ENCODE data around the gene MYO1E. TPM values are rescaled to one million over a fixed set of nuclear protein-coding genes. Genes with fewer than 3 reads are reported as not detected.

MYO1E gene
- total RNA-seq, 2 experiments from 2014 or later: 20.3 to 22.7 TPM

- Mint-ChIP-seq H3K4me3 (no peak overlapping the region), H3K9me3 (peaks cover 11% of the 10 kb centered on the region), H3K36me3 (ENCODE audit: low read depth) (peaks cover 3% of the 10 kb centered on the region), H3K27me3 (peaks cover 10% of the 10 kb centered on the region), H3K4me1 (ENCODE audit: low read depth) (no peaks in the 10 kb centered on the region), H3K27ac (no peak overlapping the region)
- intact Hi-C loops (cut with micrococcal nuclease): no loop called here
- TF ChIP-seq CTCF (IDR thresholded peaks at IDR 0.05): no peak
- DNase-seq: no peak
- ChIA-PET CTCF (no interaction called here), POLR2A (no interaction called here)
- ATAC-seq: no peak
Measured at GRCh38 chr15:59180945-59181600, 191.6 kb downstream of the MYO1E start.

- Mint-ChIP-seq H3K27me3 (peaks cover 14% of the 10 kb centered on the region), H3K36me3 (ENCODE audit: low read depth) (peaks cover 3% of the 10 kb centered on the region), H3K27ac (no peak overlapping the region), H3K4me1 (ENCODE audit: low read depth) (no peaks in the 10 kb centered on the region), H3K9me3 (peaks cover 11% of the 10 kb centered on the region), H3K4me3 (no peak overlapping the region)
- no peak for TF ChIP-seq CTCF (IDR thresholded peaks at IDR 0.05)
- intact Hi-C loops (cut with micrococcal nuclease): loop anchor here (5.0 to 10.0 kb wide), 2 partner anchors 65 to 313 kb away; no protein-coding TSS in a partner anchor
- ChIA-PET CTCF (interaction anchor here (0.9 kb wide), 1 partner anchor 314 kb away, joined by 3 read pairs; no protein-coding TSS in a partner anchor), POLR2A (no interaction called here)
- DNase-seq (no peak), ATAC-seq (no peak)
Measured at GRCh38 chr15:59179717-59180116, 193.0 kb downstream of the MYO1E start.

- Mint-ChIP-seq H3K27ac (no peak overlapping the region), H3K4me1 (ENCODE audit: low read depth) (no peaks in the 10 kb centered on the region), H3K27me3 (peaks cover 15% of the 10 kb centered on the region), H3K36me3 (ENCODE audit: low read depth) (peaks cover 3% of the 10 kb centered on the region), H3K4me3 (no peak overlapping the region), H3K9me3 (peaks cover 11% of the 10 kb centered on the region)
- intact Hi-C loops (cut with micrococcal nuclease): loop anchor here (5.0 to 10.0 kb wide), 2 partner anchors 67 to 314 kb away; no protein-coding TSS in a partner anchor
- no peak for ATAC-seq
- ChIA-PET CTCF (interaction anchor here (1.2 to 1.5 kb wide), 4 partner anchors 16 to 314 kb away, joined by 3 to 4 read pairs (median 3); no protein-coding TSS in a partner anchor), POLR2A (interaction anchor here (1.2 kb wide), 1 partner anchor 177 kb away, joined by 3 read pairs; no protein-coding TSS in a partner anchor)
- TF ChIP-seq CTCF (IDR thresholded peaks at IDR 0.05): no peak
- DNase-seq: no peak
Measured at GRCh38 chr15:59178151-59178695, 194.4 kb downstream of the MYO1E start.

- CTCF ChIA-PET: interaction anchor here (1.2 to 1.6 kb wide), 4 partner anchors 17 to 351 kb away, joined by 3 to 4 read pairs (median 4); no protein-coding TSS in a partner anchor
- ATAC-seq (no peak), DNase-seq (no peak)
- no peaks in the 10 kb centered on the region for H3K4me1 Mint-ChIP-seq (ENCODE audit: low read depth)
- H3K36me3 Mint-ChIP-seq (ENCODE audit: low read depth): peaks cover 3% of the 10 kb centered on the region
- intact Hi-C loops (cut with micrococcal nuclease): loop anchor here (5.0 to 10.0 kb wide), 2 partner anchors 68 to 315 kb away; no protein-coding TSS in a partner anchor
- no peak for TF ChIP-seq CTCF (IDR thresholded peaks at IDR 0.05)
- POLR2A ChIA-PET: no interaction called here
- H3K27ac Mint-ChIP-seq: no peak overlapping the region
- peaks cover 6% of the 10 kb centered on the region for H3K9me3 Mint-ChIP-seq
- H3K27me3 Mint-ChIP-seq: peaks cover 15% of the 10 kb centered on the region
- H3K4me3 Mint-ChIP-seq: no peak overlapping the region
Measured at GRCh38 chr15:59177317-59177660, 195.4 kb downstream of the MYO1E start.

Measured in activated CD8-positive, alpha-beta T cell treated with anti-CD3 and anti-CD28 coated beads for 36 hours (primary cell).